ENCODE results near the gene PRKCH.

The PRKCH gene

GRCh38 chr14:61279082-61279481, 42.3 kb upstream of the PRKCH start (continued):
- TF ChIP-seq POU6F1 (CRISPR knock-in tag; IDR thresholded peaks at IDR 0.05; ENCODE audit: borderline replicate concordance, low read depth) (no peak), RARB (CRISPR knock-in tag; IDR thresholded peaks at IDR 0.05) (no peak), ESRRG (CRISPR knock-in tag; IDR thresholded peaks at IDR 0.05) (no peak), GLIS3 (CRISPR knock-in tag; IDR thresholded peaks at IDR 0.05) (no peak), ZNF8 (CRISPR knock-in tag; IDR thresholded peaks at IDR 0.05) (no peak), SNAI2 (CRISPR knock-in tag; IDR thresholded peaks at IDR 0.05) (no peak)
- TF ChIP-seq, protein P1, sequence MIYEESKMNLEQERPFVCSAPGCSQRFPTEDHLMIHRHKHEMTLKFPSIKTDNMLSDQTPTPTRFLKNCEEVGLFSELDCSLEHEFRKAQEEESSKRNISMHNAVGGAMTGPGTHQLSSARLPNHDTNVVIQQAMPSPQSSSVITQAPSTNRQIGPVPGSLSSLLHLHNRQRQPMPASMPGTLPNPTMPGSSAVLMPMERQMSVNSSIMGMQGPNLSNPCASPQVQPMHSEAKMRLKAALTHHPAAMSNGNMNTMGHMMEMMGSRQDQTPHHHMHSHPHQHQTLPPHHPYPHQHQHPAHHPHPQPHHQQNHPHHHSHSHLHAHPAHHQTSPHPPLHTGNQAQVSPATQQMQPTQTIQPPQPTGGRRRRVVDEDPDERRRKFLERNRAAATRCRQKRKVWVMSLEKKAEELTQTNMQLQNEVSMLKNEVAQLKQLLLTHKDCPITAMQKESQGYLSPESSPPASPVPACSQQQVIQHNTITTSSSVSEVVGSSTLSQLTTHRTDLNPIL (CRISPR knock-in tag; IDR thresholded peaks at IDR 0.05; ENCODE audit: low read depth) = no peak

- TF ChIP-seq TOX (CRISPR knock-in tag; IDR thresholded peaks at IDR 0.05; ENCODE audit: borderline replicate concordance) = no peak
- TF ChIP-seq ZNF565 (CRISPR knock-in tag; conservative IDR thresholded peaks at IDR 0.05; ENCODE audit: low read depth) = no peak
- no peak for TF ChIP-seq TCF4 (CRISPR knock-in tag; IDR thresholded peaks at IDR 0.05; ENCODE audit: borderline replicate concordance)
- TF ChIP-seq BACH2 (CRISPR knock-in tag; IDR thresholded peaks at IDR 0.05; ENCODE audit: borderline replicate concordance) = no peak
- no peak for TF ChIP-seq SNAI2 (CRISPR knock-in tag; IDR thresholded peaks at IDR 0.05)
- TF ChIP-seq ZFP3 (CRISPR knock-in tag; IDR thresholded peaks at IDR 0.05) = no peak
- no peak for TF ChIP-seq ZNF70 (CRISPR knock-in tag; IDR thresholded peaks at IDR 0.05)
- no peak for TF ChIP-seq ISL1 (CRISPR knock-in tag; IDR thresholded peaks at IDR 0.05)
- TF ChIP-seq RARB (CRISPR knock-in tag; IDR thresholded peaks at IDR 0.05) = no peak
- no peak for TF ChIP-seq GLIS3 (CRISPR knock-in tag; IDR thresholded peaks at IDR 0.05)
- no peak for TF ChIP-seq CSRNP3 (CRISPR knock-in tag; IDR thresholded peaks at IDR 0.05)
- no peak for TF ChIP-seq PATZ1 (CRISPR knock-in tag; IDR thresholded peaks at IDR 0.05; ENCODE audit: borderline replicate concordance)
- TF ChIP-seq ESRRG (CRISPR knock-in tag; IDR thresholded peaks at IDR 0.05) = no peak
- TF ChIP-seq POU6F1 (CRISPR knock-in tag; IDR thresholded peaks at IDR 0.05; ENCODE audit: borderline replicate concordance, low read depth) = no peak
- no peak for TF ChIP-seq ARNTL (CRISPR knock-in tag; IDR thresholded peaks at IDR 0.05; ENCODE audit: borderline replicate concordance, low read depth)
- no peak; the same call in 2 of the 3 replicates for ATAC-seq
Measured at GRCh38 chr14:61280092-61280525, 41.3 kb upstream of the PRKCH start.

DNA sequence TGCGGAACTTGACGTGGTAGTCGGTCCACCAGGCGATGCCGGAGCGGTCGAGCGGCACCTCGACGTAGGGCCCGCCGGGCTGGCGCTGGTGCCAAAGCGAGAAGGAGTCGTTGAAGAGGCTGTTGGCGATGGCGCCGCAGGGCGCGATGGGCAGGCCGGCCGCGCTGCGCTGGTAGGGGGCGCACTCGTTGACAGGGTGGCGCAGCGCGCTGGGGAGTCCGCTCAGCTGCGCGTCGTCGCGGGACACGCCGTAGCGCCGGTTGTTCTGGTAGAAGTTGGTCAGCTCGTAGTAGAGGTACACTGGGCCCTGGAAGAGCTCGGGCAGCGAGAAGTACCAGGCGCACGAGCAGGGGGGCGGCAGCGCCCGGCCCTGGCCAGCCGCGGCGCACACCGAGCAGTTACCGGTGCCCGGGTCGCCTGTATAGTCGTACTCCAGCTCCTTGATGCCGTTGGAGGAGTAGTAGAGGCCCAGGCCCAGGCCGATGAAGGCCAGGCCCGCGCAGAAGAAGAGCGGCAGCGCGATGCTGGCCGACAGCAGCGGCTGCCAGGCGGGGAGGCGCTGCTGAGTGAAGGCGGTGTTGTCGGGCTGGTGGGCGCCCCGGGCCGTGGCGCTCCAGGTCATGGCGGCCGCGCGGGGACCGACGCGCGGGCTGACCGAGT, 40.7 kb upstream of the PRKCH start:
- ATAC-seq = peak; percentile 84
- TF ChIP-seq ISL1 (CRISPR knock-in tag; IDR thresholded peaks at IDR 0.05) = no peak
- TF ChIP-seq, protein P2, sequence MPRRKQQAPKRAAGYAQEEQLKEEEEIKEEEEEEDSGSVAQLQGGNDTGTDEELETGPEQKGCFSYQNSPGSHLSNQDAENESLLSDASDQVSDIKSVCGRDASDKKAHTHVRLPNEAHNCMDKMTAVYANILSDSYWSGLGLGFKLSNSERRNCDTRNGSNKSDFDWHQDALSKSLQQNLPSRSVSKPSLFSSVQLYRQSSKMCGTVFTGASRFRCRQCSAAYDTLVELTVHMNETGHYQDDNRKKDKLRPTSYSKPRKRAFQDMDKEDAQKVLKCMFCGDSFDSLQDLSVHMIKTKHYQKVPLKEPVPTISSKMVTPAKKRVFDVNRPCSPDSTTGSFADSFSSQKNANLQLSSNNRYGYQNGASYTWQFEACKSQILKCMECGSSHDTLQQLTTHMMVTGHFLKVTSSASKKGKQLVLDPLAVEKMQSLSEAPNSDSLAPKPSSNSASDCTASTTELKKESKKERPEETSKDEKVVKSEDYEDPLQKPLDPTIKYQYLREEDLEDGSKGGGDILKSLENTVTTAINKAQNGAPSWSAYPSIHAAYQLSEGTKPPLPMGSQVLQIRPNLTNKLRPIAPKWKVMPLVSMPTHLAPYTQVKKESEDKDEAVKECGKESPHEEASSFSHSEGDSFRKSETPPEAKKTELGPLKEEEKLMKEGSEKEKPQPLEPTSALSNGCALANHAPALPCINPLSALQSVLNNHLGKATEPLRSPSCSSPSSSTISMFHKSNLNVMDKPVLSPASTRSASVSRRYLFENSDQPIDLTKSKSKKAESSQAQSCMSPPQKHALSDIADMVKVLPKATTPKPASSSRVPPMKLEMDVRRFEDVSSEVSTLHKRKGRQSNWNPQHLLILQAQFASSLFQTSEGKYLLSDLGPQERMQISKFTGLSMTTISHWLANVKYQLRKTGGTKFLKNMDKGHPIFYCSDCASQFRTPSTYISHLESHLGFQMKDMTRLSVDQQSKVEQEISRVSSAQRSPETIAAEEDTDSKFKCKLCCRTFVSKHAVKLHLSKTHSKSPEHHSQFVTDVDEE (CRISPR knock-in tag; IDR thresholded peaks at IDR 0.05) = no peak
- no peak for TF ChIP-seq ZFP3 (CRISPR knock-in tag; IDR thresholded peaks at IDR 0.05)
- no peak for TF ChIP-seq ARNTL (CRISPR knock-in tag; IDR thresholded peaks at IDR 0.05; ENCODE audit: borderline replicate concordance, low read depth)
- no peak for TF ChIP-seq ZNF8 (CRISPR knock-in tag; IDR thresholded peaks at IDR 0.05)
- TF ChIP-seq RARB (CRISPR knock-in tag; IDR thresholded peaks at IDR 0.05) = no peak
- TF ChIP-seq POU6F1 (CRISPR knock-in tag; IDR thresholded peaks at IDR 0.05; ENCODE audit: borderline replicate concordance, low read depth) = no peak
- no peak for TF ChIP-seq PPARA (CRISPR knock-in tag; IDR thresholded peaks at IDR 0.05; ENCODE audit: borderline replicate concordance)
- no peak for TF ChIP-seq GLIS3 (CRISPR knock-in tag; IDR thresholded peaks at IDR 0.05)
- no peak for TF ChIP-seq CSDC2 (CRISPR knock-in tag; IDR thresholded peaks at IDR 0.05)
- TF ChIP-seq CSRNP3 (CRISPR knock-in tag; IDR thresholded peaks at IDR 0.05) = no peak
- no peak for TF ChIP-seq ZNF565 (CRISPR knock-in tag; conservative IDR thresholded peaks at IDR 0.05; ENCODE audit: low read depth)
- TF ChIP-seq OSR1 (CRISPR knock-in tag; IDR thresholded peaks at IDR 0.05) = no peak
- no peak for TF ChIP-seq TOX (CRISPR knock-in tag; IDR thresholded peaks at IDR 0.05; ENCODE audit: borderline replicate concordance)
- TF ChIP-seq SNAI2 (CRISPR knock-in tag; IDR thresholded peaks at IDR 0.05) = no peak
- TF ChIP-seq TCF4 (CRISPR knock-in tag; IDR thresholded peaks at IDR 0.05; ENCODE audit: borderline replicate concordance) = no peak
- TF ChIP-seq ESRRG (CRISPR knock-in tag; IDR thresholded peaks at IDR 0.05) = no peak

Data from SK-N-SH treated with all-trans-retinoic acid at 6 μM for 48 hours (cell line).